Fibroblast of skin of back (primary cell): ENCODE results near the gene RAI14.

ENCODE experiments used
- DNase-seq: peaks from one replicate; pipeline ENCODE4 v3.0.0-alpha.2; 2013

RAI14 gene

GRCh38 chr5:34677428-34677827 is 21.3 kb downstream of the RAI14 start:
- DNase-seq = peak; percentile 34

- DNase-seq = no peak
These were observed 24.8 kb downstream of the RAI14 start for GRCh38 chr5:34680896-34681295.

- peak; percentile 48 for DNase-seq
These were observed 26.9 kb downstream of the RAI14 start for GRCh38 chr5:34682926-34683623.

- peak; percentile 63 for DNase-seq
These were observed 28.3 kb downstream of the RAI14 start for GRCh38 chr5:34684281-34684979.

GRCh38 chr5:34684980-34685352 is 28.8 kb downstream of the RAI14 start:
- DNase-seq = no peak

- DNase-seq = peak; percentile 80
These were observed 29.5 kb downstream of the RAI14 start for GRCh38 chr5:34685485-34686165.

- peak; percentile 95 for DNase-seq
These were observed 30.7 kb downstream of the RAI14 start for GRCh38 chr5:34686762-34687268.

- peak; percentile 78 for DNase-seq
These were observed 31.3 kb downstream of the RAI14 start for GRCh38 chr5:34687269-34688011.

GRCh38 chr5:34688015-34688810 is 32.1 kb downstream of the RAI14 start:
- DNase-seq = peak; percentile 30

- DNase-seq = no peak
These were observed 34.2 kb downstream of the RAI14 start for GRCh38 chr5:34690301-34690700.

GRCh38 chr5:34690898-34691297 is 34.8 kb downstream of the RAI14 start:
- no peak for DNase-seq

GRCh38 chr5:34691326-34691725 is 35.2 kb downstream of the RAI14 start:
- peak; percentile 70 for DNase-seq

- DNase-seq = no peak
These were observed 36.7 kb downstream of the RAI14 start for GRCh38 chr5:34692786-34693185.

GRCh38 chr5:34694012-34694411 is 37.9 kb downstream of the RAI14 start:
- no peak for DNase-seq

- DNase-seq = no peak
These were observed 38.6 kb downstream of the RAI14 start for GRCh38 chr5:34694685-34695084.

- DNase-seq = no peak
These were observed 39.3 kb downstream of the RAI14 start for GRCh38 chr5:34695275-34696027.

- DNase-seq = no peak
These were observed 41.4 kb downstream of the RAI14 start for GRCh38 chr5:34697308-34698108.

GRCh38 chr5:34698109-34698419 is 41.9 kb downstream of the RAI14 start:
- no peak for DNase-seq

- no peak for DNase-seq
These were observed 42.6 kb downstream of the RAI14 start for GRCh38 chr5:34698754-34699153.
